ENCODE results near the gene RASSF4. TPM values are rescaled to one million over a fixed set of nuclear protein-coding genes. Genes with fewer than 3 reads are reported as not detected.

The RASSF4 gene
- total RNA-seq, 1 experiment from 2014 or later, result 11.5 TPM

GRCh38 chr10:44925224-44925623, 34.4 kb upstream of the RASSF4 start:
- no peak overlapping the region for H2AK5ac ChIP-seq (ENCODE audit: insufficient read length, low read length)

More at GRCh38 chr10:44925224-44925623, 34.4 kb upstream of the RASSF4 start:
- no peak overlapping the region for H3K56ac ChIP-seq (ENCODE audit: insufficient read length, low read depth, low read length)
- no peak overlapping the region for H3K14ac ChIP-seq (ENCODE audit: insufficient read depth, low read length)
- no peaks in the 10 kb centered on the region for H3K27me3 ChIP-seq (ENCODE audit: insufficient read depth, low read length)
- no peak overlapping the region for H3K27ac ChIP-seq (ENCODE audit: insufficient read length, low read depth, low read length)
- no peak overlapping the region for H2BK5ac ChIP-seq (ENCODE audit: insufficient read length, low read length)
- no peak overlapping the region for H3K4me3 Mint-ChIP-seq
- no peak overlapping the region for H2BK120ac ChIP-seq (ENCODE audit: low read depth, low read length, poor library complexity, severe bottlenecking)
- H3K4me2 ChIP-seq (ENCODE audit: insufficient read depth, insufficient read length, low read length), result no peak overlapping the region
- no peak overlapping the region for H4K91ac ChIP-seq (ENCODE audit: insufficient read length, low read depth, low read length)
- H3K79me2 ChIP-seq (ENCODE audit: insufficient read depth, low read length), result no peaks in the 10 kb centered on the region
- peaks cover 0 to 5% of the 10 kb centered on the region in 2 experiments; a peak in 2 of 4 replicates for H3K4me1 Mint-ChIP-seq
- no peak overlapping the region for H4K8ac ChIP-seq (replicated peaks; ENCODE audit: insufficient read length, low read depth, low read length)
- H3K23me2 ChIP-seq (ENCODE audit: insufficient read length, low read depth, low read length, poor library complexity, severe bottlenecking), result no peaks in the 10 kb centered on the region
- no peak overlapping the region for H3K23ac ChIP-seq (ENCODE audit: insufficient read length, low read depth, low read length)
- H3K4me1 ChIP-seq (ENCODE audit: insufficient read depth, low read length), result no peaks in the 10 kb centered on the region
- no peaks in the 10 kb centered on the region; a peak in 2 of 5 replicates for H3K9me3 Mint-ChIP-seq
- no peak overlapping the region for H2BK15ac ChIP-seq (ENCODE audit: low read depth, low read length)
- H4K20me1 ChIP-seq (ENCODE audit: control insufficient read depth, insufficient read depth, insufficient read length), result no peaks in the 10 kb centered on the region
- no peak overlapping the region for H3K18ac ChIP-seq (ENCODE audit: insufficient read length, low read depth, low read length)
- H3K79me1 ChIP-seq (ENCODE audit: insufficient read depth, low read depth, low read length, poor library complexity, severe bottlenecking), result no peaks in the 10 kb centered on the region
- TF ChIP-seq CTCF (conservative IDR thresholded peaks at IDR 0.05), result peak; percentile 80
- no peak overlapping the region for H2BK12ac ChIP-seq (ENCODE audit: insufficient read length, low read depth, low read length)
- no peak overlapping the region for H4K5ac ChIP-seq (ENCODE audit: insufficient read length, low read depth, low read length)
- no peaks in the 10 kb centered on the region for H3K36me3 Mint-ChIP-seq (ENCODE audit: insufficient read depth in 1 of 3, low read depth in 3 of 3)
- WGBS (ENCODE audit: extremely low coverage, insufficient read length, low lambda C conversion rate), result no CpG with 5 or more reads among the region's 7 CpGs
- H2AFZ ChIP-seq (ENCODE audit: low read length), result no peak overlapping the region
- no peak overlapping the region for H3K9ac ChIP-seq (ENCODE audit: extremely low read depth, insufficient read length, low read length)
- H3K9me3 ChIP-seq (ENCODE audit: control insufficient read depth, low read depth, low read length), result no peaks in the 10 kb centered on the region
- H3K4ac ChIP-seq (ENCODE audit: low read depth, low read length), result no peak overlapping the region
- H2BK20ac ChIP-seq (ENCODE audit: low read depth, low read length, poor library complexity, severe bottlenecking), result no peak overlapping the region
- DNase-seq, result peak; percentile 89
- H3T11ph ChIP-seq (ENCODE audit: low read length), result no peak overlapping the region
- H3K27ac Mint-ChIP-seq, result no peak overlapping the region
- H3K27me3 Mint-ChIP-seq (ENCODE audit: low read depth), result peaks cover 26% of the 10 kb centered on the region
